GM18520 (cell line): ENCODE data around the gene SHC3.

Source experiments
- ATAC-seq: cut with Tn5 transposase; IDR thresholded peaks from one replicate; pipeline ENCODE4 v1.9.1; 2021; ENCODE audit not compliant: unreplicated experiment

SHC3 gene

GRCh38 chr9:88971131-88971960, 207.3 kb downstream of the SHC3 start:
- ATAC-seq: no peak

- no peak for ATAC-seq
Observed at GRCh38 chr9:88969646-88970373, 208.8 kb downstream of the SHC3 start.

- ATAC-seq: no peak
Observed at GRCh38 chr9:88968799-88969198, 209.8 kb downstream of the SHC3 start.

GRCh38 chr9:88966894-88967676, 211.5 kb downstream of the SHC3 start:
- ATAC-seq: no peak

- ATAC-seq: no peak
Observed at GRCh38 chr9:88965473-88965872, 213.1 kb downstream of the SHC3 start.

GRCh38 chr9:88960632-88961031, 218.0 kb downstream of the SHC3 start:
- ATAC-seq: no peak

GRCh38 chr9:88959727-88960469, 218.7 kb downstream of the SHC3 start:
- no peak for ATAC-seq

- ATAC-seq: no peak
Observed at GRCh38 chr9:88957526-88957925, 221.1 kb downstream of the SHC3 start.
